Gastrocnemius medialis (tissue), 4 donors: Measurements from ENCODE around the gene IGFL2. TPM values are rescaled to one million over a fixed set of nuclear protein-coding genes. Genes with fewer than 3 reads are reported as not detected.
"Not testable (repeated sequence)": the region's sequence is repeated elsewhere in the genome, so short reads cannot be mapped to it uniquely, and the experiment has no call there.

ENCODE experiments used
- ATAC-seq, 2 donors: fragments of 150-250 bp; one replicate each; pipeline ENCODE4 v1.9.1; 2016
- DNase-seq, 2 donors: peaks; one replicate each; pipeline ENCODE4 v3.0.0-alpha.2; 2019
- H3K27ac ChIP-seq, 4 donors: fragments of 200-600 bp; sonication (generic); 1 replicate in 1 of 4; 2 replicates in 3 of 4; pipeline ENCODE4 v1.5.1; 2016 to 2018; ENCODE audit warnings: mild to moderate bottlenecking in 2 of 4, moderate library complexity in 1 of 4
- H3K27me3 ChIP-seq, 3 donors: fragments of 200-600 bp; sonication (generic) in 2 of 3; 1 replicate in 1 of 3; 2 replicates in 2 of 3; pipeline versions ENCODE4 v1.5.1 to v1.6.0; 2016 to 2019; ENCODE audit warnings: mild to moderate bottlenecking in 1 of 3, moderate library complexity in 1 of 3
- H3K36me3 ChIP-seq, 2 donors: fragments of 200-600 bp; sonication (generic) in 1 of 2; one replicate each; pipeline ENCODE4 v1.5.1; 2017 to 2018
- H3K4me1 ChIP-seq, 2 donors: fragments of 200-600 bp; sonication (generic) in 1 of 2; one replicate each; pipeline ENCODE4 v1.5.1; 2016 to 2017; ENCODE audit warnings: mild to moderate bottlenecking in 2 of 2
- H3K4me3 ChIP-seq, 4 donors: fragments of 200-600 bp; sonication (generic) in 3 of 4; 1 replicate in 1 of 4; 2 replicates in 3 of 4; pipeline ENCODE4 v1.5.1; 2016 to 2019; ENCODE audit warnings: mild to moderate bottlenecking in 2 of 4
- H3K9me3 ChIP-seq, 3 donors: fragments of 200-600 bp; sonication (generic) in 2 of 3; 1 replicate in 1 of 3; 2 replicates in 2 of 3; pipeline ENCODE4 v1.5.1; 2016 to 2019
- POLR2A ChIP-seq, 2 donors: fragments of 450-650 bp; IDR thresholded peaks; one replicate each; pipeline ENCODE4 v1.6.1; 2017; ENCODE audit warnings: antibody characterized with exemption in 2 of 2, mild to moderate bottlenecking in 2 of 2, moderate library complexity in 2 of 2
- in situ Hi-C, 4 donors: fragments of 200-750 bp; cut with MboI; loops; one replicate each; pipeline versions ENCODE4 v1.15.0 to v1.8.0; 2017; ENCODE audit warnings: low sequenced_read_pairs in 4 of 4
- intact Hi-C: fragments of 100-400 bp; cut with DNase I; formaldehyde crosslinking; loops from one replicate; pipeline ENCODE4 v1.15.1; 2023; ENCODE audit warnings: low total_unique reads
- total RNA-seq, 4 donors: library from RNA; depleted of rRNA; stranded (reverse); fragments of >200 nt; gene quantifications; one replicate each; pipeline versions ENCODE4 v1.1.0 to v1.2.3, GENCODE V29; 2016
- TF ChIP-seq, protein P1 (sequence below), 5 experiments: fragments of 450-650 bp in 3 of 5; fragments of 200-600 bp in 2 of 5; sonication (generic) in 2 of 5; IDR thresholded peaks in 4 of 5; conservative IDR thresholded peaks in 1 of 5; 1 replicate in 4 of 5; 2 replicates in 1 of 5; pipeline ENCODE4 v1.5.1; 2016 to 2019; ENCODE audit warnings: antibody characterized with exemption in 5 of 5, mild to moderate bottlenecking in 3 of 5, moderate library complexity in 3 of 5

The IGFL2 gene
- total RNA-seq, 4 donors from 2014 or later: not detected

DNA sequence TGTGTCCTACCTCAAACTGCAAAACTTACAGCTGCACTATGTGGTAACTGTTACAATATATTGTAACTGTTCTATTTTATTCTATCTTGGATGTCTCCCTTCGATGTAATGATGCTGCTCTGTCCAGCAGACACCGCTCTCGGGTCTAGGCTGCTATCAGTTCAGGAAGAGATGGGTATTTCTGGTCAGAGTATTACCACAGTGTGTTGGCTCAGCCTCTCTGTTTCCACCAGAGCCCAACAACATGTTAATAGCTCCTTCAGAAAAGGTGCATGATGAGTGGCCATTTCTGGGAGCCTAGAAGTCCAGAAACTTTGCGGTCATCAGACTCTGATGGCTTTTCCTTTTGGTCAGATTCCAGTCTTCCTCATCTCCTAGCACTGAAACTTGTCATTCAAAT lies 45.6 kb downstream of the IGFL2 start:
- Histone ChIP-seq H3K36me3 (no peaks in the 10 kb centered on the region), H3K9me3 (no peaks in the 10 kb centered on the region), H3K27ac (peak overlapping the region in 1 of 4 donors; percentile 63), H3K4me3 (no peak overlapping the region), H3K4me1 (peaks cover 0 to 12% of the 10 kb centered on the region in 2 donors), H3K27me3 (peaks cover 0 to 14% (median 8%) of the 10 kb centered on the region in 3 donors)
- DNase-seq (no peak), ATAC-seq (no peak)
- TF ChIP-seq POLR2A (IDR thresholded peaks at IDR 0.05): no peak
- TF ChIP-seq, protein P1, sequence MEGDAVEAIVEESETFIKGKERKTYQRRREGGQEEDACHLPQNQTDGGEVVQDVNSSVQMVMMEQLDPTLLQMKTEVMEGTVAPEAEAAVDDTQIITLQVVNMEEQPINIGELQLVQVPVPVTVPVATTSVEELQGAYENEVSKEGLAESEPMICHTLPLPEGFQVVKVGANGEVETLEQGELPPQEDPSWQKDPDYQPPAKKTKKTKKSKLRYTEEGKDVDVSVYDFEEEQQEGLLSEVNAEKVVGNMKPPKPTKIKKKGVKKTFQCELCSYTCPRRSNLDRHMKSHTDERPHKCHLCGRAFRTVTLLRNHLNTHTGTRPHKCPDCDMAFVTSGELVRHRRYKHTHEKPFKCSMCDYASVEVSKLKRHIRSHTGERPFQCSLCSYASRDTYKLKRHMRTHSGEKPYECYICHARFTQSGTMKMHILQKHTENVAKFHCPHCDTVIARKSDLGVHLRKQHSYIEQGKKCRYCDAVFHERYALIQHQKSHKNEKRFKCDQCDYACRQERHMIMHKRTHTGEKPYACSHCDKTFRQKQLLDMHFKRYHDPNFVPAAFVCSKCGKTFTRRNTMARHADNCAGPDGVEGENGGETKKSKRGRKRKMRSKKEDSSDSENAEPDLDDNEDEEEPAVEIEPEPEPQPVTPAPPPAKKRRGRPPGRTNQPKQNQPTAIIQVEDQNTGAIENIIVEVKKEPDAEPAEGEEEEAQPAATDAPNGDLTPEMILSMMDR (IDR thresholded peaks at IDR 0.05 in 4 of 5, conservative IDR thresholded peaks at IDR 0.05 in 1 of 5): no peak
- intact Hi-C loops (no loop called here), in situ Hi-C loops (no loop called here)

DNA sequence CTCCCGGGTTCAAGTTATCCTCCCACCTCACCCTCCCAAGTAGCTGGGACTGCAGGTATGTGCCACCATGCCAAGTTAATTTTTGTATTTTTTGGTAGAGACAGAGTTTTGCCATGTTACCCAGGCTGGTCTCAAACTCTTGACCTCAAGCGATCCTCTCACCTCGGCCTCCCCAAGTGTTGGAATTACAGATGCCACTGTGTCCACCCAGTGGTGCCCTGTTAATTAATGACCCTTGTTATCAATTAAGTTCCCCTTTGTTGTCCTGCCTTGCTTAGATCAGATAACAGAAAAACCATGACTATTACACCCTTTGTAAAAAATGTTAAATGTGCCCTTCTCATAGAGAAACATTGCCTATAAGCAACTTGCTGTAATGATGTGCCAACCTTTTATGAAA lies 47.1 kb downstream of the IGFL2 start:
- ATAC-seq: no peak
- no peak overlapping the region for H3K27ac ChIP-seq
- H3K4me1 ChIP-seq: peaks cover 0 to 12% of the 10 kb centered on the region in 2 donors
- H3K4me3 ChIP-seq: no peak overlapping the region
- in situ Hi-C loops: no loop called here
- peaks cover 0 to 5% (median 3%) of the 10 kb centered on the region in 3 donors for H3K27me3 ChIP-seq
- intact Hi-C loops: no loop called here
- no peaks in the 10 kb centered on the region for H3K36me3 ChIP-seq
- DNase-seq: no peak
- no peaks in the 10 kb centered on the region for H3K9me3 ChIP-seq
- TF ChIP-seq, protein P1 (IDR thresholded peaks at IDR 0.05 in 4 of 5, conservative IDR thresholded peaks at IDR 0.05 in 1 of 5): no peak
- TF ChIP-seq POLR2A (IDR thresholded peaks at IDR 0.05): no peak

DNA sequence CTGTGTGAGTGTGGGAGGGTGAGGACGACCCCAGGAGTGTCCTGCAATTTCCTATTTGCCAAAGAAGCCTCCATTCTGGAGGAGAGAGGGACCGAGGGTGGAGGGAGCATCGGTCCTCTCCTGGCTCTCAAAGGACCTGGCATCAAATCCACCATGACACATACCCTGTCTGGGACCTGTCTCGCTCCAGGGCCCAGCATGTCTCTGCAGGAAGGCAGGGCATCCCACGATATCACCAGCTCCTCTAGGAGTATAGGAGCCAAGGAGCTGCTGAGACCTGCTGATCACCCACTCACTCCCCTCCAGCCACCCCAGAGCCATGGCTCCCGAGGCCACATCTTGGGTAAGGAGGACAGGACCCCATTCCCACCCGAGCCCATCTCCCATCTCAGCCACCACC lies 47.9 kb downstream of the IGFL2 start:
- H3K9me3 ChIP-seq, H3K4me3 ChIP-seq, intact Hi-C loops, in situ Hi-C loops, DNase-seq, H3K27ac ChIP-seq, ATAC-seq, H3K36me3 ChIP-seq, H3K27me3 ChIP-seq: not testable (repeated sequence)
- H3K4me1 ChIP-seq: peaks cover 0 to 12% of the 10 kb centered on the region in 2 donors

DNA sequence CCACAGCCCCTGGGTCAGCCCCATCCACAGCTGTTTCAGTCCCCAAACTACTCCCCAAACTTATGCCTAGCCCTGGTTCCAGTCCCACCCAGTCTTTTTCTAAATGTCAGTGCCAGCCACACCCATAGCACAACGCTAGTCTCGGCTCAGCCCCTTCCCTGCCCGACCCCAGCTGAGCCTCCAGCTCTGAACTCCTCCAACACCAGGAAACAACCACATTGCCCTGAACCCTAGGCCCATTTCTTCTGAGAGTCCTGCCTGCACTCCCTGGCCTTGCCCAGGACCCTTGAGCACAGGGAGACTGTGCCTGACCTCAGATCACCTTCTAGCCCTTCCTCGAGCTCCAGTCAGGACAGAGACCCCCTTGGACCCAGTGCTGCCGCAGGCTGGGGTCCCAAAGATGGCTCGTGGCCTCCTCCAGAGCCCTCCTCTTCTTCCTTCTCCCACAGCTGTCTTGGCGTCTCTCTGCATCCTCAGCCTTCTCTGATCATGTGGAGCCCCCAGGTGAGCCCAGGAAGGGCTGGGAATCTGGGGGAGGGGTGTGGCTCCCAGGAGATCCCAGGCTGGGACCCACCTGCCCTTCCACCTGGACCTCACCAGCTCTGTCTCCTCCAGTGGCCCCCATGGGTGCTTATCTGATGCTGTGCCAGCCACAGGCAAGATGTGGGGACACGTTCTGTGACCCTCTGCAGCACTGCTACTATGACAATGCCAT lies 48.5 kb downstream of the IGFL2 start:
- ATAC-seq (no peak), DNase-seq (no peak)
- H3K27ac ChIP-seq: no peak overlapping the region
- in situ Hi-C loops (no loop called here), intact Hi-C loops (no loop called here)
- no peaks in the 10 kb centered on the region for H3K36me3 ChIP-seq
- H3K9me3 ChIP-seq: no peaks in the 10 kb centered on the region
- H3K4me1 ChIP-seq: peaks cover 0 to 12% of the 10 kb centered on the region in 2 donors
- TF ChIP-seq POLR2A (IDR thresholded peaks at IDR 0.05): no peak
- TF ChIP-seq, protein P1 (IDR thresholded peaks at IDR 0.05 in 4 of 5, conservative IDR thresholded peaks at IDR 0.05 in 1 of 5): no peak
- peaks cover 0 to 7% (median 3%) of the 10 kb centered on the region in 3 donors for H3K27me3 ChIP-seq
- no peak overlapping the region for H3K4me3 ChIP-seq

DNA sequence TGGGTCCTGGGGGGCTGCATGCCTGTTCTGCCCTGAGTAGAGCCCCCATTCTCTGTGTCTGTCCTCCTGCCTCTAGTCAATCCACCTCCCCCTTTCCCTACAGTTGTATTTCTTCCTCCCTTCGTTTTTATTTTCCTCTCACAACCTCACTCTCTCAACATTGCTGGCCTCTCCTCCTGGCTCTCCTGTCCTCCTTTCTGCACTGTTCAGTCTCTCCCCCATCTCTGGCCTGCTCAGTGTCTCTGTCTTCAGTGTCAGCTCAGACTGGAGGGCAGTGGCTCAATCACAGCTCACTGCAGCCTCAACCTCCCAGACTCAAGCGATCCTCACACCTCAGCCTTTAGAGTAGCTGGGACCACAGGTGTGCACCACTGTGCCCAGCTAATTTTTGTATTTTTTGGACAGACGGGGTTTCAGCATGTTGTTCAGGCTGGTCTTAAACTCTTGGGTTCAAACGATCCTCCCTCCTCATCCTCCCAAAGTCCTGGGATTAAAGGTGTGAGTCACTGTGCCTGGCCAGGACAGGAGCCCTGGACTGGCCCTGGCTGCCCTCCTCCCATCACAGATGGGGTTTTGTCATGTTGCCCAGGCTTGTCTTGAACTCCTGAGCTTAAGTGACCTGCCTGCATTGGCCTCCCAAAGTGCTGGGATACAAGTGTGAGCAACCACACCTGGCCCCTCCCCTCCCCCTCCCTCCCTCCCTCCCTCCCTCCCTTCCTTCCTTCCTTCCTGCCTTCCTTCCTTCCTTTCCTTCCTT lies 49.5 kb downstream of the IGFL2 start:
- no peak overlapping the region for H3K27ac ChIP-seq
- H3K9me3 ChIP-seq: no peaks in the 10 kb centered on the region
- ATAC-seq: no peak
- H3K27me3 ChIP-seq: peaks cover 0 to 7% (median 3%) of the 10 kb centered on the region in 3 donors
- no peak for DNase-seq
- in situ Hi-C loops (no loop called here), intact Hi-C loops (no loop called here)
- no peak overlapping the region for H3K4me3 ChIP-seq
- peaks cover 0 to 12% of the 10 kb centered on the region in 2 donors for H3K4me1 ChIP-seq
- no peaks in the 10 kb centered on the region for H3K36me3 ChIP-seq
- TF ChIP-seq, protein P1 (IDR thresholded peaks at IDR 0.05 in 4 of 5, conservative IDR thresholded peaks at IDR 0.05 in 1 of 5): no peak
- no peak for TF ChIP-seq POLR2A (IDR thresholded peaks at IDR 0.05)
